Measurements from ENCODE around the gene ATL2.
"Not testable (repeated sequence)": the region's sequence is repeated elsewhere in the genome, so short reads cannot be mapped to it uniquely, and the experiment has no call there.

The ATL2 gene

DNA sequence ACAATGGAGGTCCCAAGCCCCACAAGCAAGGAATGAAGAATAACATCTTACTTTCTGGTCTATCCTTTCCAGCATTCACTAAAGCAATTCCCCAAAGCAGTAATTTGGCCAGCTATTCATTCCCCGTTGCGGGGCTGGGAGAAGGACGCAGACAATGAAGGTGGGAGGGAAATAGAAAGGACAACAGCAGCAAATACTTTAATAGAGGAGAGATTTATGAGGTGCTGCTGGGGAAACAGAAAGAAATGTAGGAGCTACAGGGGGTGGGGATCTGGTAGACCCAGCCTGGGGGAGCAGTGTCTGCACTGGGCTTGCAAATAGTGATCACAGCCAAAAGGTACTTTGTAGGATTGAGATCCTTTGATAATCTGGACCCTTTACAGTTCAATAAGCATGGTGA, 13.9 kb upstream of the ATL2 start:
- DNase-seq = no peak

- no peak for DNase-seq
Measured at GRCh38 chr2:38387887-38388286, 10.8 kb upstream of the ATL2 start.

DNA sequence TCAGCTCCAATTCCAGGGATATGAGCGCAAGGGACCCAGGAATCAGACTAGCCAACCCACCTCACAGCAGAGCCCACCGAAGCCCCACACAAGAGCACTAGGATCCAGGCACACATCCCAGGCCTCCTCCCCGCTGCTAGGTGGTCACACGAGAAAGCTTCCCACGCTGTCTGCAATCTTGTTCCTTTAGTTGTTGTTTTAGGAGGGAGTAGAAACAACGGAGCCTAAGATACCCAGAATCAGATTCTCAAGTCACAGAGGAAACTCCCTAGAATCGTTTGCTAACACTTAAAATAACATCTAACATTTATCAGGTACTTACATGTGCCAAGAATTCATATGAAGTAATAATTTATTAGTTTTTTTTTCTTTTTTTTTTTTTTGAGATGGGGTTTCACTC, 9.7 kb upstream of the ATL2 start:
- DNase-seq = no peak

DNA sequence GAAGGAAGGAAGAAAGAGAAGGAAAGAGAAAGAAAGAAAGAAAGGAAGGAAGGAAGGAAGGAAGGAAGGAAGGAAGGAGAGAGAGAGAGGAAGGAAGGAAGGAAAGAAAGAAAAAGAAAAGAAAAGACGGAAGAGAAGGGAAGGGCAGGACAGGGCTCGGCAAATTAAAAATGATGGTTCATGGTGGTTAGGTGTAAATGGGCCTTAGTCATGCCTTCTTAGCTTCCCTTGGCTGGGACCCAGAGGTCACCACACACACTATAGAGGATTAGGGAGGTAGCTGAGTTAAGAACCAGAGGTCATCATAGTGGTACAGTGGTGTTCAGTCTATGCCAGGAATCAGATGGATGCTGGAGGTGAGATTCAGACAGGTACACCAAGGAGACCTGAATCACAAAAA, 9.3 kb upstream of the ATL2 start:
- DNase-seq = no peak

DNA sequence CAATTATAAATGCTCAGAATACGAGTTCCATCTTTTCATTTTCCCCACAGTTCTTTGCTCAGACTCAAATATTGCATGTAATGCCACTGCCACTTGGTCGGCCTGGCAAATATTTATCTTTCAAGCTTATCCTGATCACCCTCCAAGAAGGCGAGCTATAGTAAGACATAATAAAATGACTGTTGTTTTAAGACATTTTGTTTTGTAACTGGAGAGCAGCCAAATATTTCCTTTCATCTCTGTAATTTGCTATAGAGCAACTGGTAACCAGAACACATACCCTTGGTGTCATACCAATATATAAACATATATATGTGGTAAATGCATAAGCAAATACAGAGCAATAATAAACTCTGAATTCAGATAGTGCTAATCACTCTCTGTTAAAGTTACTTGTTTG, 7.3 kb upstream of the ATL2 start:
- no peak for DNase-seq

DNA sequence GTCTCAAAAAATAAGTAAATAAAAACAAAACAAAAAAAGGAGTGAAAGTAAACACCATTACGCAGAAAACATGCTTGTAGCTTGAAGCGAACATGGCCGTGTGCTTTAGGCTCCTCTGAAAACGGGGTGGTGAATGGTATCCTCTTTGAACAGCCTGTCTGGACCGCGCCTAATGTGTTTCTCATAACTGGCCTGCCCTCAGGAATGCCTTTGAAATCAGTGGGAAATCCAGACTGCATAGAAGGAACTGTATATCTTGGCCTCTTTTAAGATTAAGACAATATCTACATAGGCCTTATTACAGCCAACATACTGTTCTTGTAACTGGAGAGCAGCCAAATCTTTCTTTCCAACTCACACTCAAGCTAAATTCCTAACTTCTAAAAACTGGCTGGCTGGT, 6.7 kb upstream of the ATL2 start:
- DNase-seq = not testable (repeated sequence)

DNA sequence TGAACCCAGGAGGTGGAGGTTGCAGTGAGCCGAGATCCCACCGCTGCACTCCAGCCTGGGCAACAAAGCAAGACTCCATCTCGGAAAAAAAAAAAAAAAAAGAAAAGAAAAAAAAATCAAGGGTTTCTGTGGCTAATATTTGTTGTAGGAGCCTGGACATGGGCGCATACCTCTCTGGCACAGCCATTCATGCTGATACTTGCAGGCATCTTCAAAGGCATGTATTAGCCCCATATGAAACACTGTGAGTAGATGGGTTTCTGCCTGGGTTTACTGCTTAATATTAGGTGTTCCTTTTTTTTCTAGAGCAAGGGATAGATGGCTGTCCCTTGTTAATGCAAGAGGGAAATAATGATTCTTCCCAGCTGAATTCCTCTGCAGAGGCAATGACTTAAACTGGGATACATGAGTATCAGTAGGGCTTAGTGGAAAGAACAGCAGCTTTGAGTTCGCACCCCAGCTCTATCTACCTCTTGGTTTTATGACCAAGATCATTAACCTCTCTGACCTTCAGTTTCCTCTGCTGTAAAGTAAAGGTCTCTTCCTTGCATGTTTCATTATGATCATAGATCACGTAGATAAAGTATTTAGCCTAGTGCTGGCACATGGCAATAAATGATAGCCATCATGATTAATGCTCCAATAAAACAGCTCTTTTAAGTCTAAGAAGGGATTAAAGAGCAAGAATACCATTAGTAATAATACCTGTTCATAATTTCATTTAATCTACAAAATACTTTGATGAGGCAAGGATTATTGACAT, 4.5 kb upstream of the ATL2 start:
- no peak for DNase-seq

GRCh38 chr2:38380397-38381130, 3.5 kb upstream of the ATL2 start:
- peak in 1 of 51 donors; percentile 1 for DNase-seq

- DNase-seq = peak in 46 of 51 donors; percentile 11 to 81 (median 52)
Measured at GRCh38 chr2:38376346-38377049, 575 bp downstream of the ATL2 start.

- peak in 2 of 51 donors; percentile 7 to 64 for DNase-seq
Measured at GRCh38 chr2:38375696-38376345, 1.3 kb downstream of the ATL2 start.

DNA sequence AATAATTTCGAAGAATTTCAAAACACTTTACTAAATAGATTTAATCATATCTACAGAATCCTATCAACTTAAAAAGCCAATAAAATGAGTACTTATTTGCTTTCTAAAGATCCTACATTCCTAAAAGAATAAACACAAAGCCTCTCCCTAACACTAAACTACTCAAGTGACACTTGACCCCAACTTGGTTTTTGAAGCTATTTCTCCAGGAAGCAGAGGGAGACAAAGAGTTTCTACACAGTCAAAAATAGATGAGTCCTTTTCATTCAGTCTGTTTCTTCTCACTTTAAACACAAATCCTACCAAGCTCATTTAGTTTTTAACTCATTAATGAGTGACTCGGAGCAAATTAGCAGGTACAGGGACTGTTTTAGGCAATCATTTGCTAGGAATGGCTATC, 2.1 kb downstream of the ATL2 start:
- no peak for DNase-seq

- DNase-seq = no peak
Measured at GRCh38 chr2:38371235-38371634, 5.8 kb downstream of the ATL2 start.

- no peak for DNase-seq
Measured at GRCh38 chr2:38370664-38371063, 6.4 kb downstream of the ATL2 start.

DNA sequence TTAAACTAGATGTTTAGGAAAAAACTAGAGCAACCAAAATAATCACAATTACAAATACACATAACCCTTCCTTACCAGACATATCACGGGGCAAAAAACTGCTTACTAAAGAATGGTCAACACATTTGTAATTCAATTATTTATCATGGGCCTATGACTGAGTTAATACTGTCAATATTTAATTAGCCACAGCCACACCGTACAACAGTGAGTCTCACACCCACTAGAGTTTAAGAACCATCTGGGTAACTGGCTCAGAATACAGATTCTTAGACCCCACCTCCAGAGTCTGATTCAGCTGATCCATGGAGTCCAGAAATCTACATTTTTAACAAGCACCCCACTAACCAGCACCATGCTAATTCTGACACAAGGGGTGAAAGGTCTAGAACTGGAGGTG, 14.8 kb downstream of the ATL2 start:
- no peak for DNase-seq

GRCh38 chr2:38360177-38360576, 16.9 kb downstream of the ATL2 start:
- no peak for DNase-seq

DNA sequence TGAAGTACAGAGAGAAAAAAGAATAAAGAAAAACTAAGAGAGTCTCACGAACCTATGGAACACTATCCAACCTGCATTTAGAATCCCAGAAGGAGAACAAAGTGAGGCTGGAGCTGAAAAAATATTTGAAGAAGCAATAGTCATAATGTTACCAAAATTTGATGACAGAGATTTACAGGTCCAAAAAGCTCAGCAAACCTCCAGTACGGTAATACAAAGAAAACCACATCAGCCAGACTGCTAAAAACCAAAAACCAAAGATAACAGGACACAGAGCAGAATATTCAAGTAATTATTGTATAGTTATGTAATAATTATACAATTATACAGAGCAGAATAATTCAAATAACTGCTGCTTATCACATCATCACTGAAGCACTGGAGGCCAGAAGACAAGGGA, 23.7 kb downstream of the ATL2 start:
- no peak for DNase-seq

DNA sequence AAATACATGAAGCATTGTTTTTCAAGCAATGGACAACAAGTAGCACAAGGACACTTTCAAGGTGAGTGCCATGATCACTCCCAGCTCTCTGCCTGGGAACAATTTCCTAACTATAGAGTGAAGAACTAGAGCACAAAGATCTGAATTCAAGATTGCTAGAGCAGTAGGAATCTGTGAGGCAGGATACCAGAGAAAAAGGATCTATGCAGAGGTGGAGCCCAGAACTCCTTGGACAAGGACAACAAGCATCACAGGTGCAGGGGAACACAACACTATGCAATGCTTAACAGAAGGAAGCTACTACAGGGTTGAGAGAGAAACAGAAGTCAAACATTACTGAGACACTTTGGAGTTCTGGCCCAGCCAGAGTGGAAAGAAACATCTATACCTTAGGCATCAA, 24.7 kb downstream of the ATL2 start:
- no peak for DNase-seq

GRCh38 chr2:38345323-38346038, 31.6 kb downstream of the ATL2 start:
- no peak for DNase-seq

DNA sequence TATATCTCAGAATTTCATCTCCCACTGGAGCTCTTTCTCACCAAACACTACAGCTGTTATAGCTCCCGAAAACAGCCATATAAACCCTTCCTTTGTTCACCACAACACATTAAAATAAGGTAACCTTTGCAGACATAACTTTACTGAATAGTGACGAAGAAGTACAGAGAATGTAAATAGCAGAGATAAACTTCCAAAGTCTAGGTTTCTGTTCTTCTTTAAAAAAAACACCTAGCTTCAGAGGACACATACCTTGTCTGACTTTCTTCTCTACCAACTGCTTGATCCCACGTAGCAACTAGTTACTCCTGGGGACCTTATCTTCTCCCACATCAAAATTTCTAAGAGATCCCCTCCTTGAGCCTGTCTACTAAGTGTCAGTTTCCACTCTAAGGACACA, 32.3 kb downstream of the ATL2 start:
- DNase-seq = no peak

DNA sequence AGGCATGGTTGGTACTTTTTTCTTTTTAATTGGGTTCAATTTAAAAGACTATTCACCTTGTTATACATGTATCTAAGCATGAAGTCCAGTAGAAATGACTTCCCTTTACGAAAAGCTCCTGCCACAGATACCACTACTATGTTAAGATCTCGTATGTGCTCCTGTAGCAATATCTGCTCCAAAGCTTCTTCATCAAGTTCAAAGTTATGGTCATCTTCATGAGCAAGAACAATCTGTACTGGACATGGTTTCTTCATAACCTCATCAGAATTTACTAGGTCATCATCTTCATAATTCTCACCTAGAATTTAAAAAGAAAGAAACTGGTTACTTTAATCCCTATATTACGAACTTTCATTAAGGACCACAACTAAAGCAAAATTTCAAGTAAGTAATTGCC, 33.9 kb downstream of the ATL2 start:
- no peak for DNase-seq

- no peak for DNase-seq
Measured at GRCh38 chr2:38336621-38337020, 40.5 kb downstream of the ATL2 start.
